ENCODE results near the gene RAD51B. TPM values are rescaled to one million over a fixed set of nuclear protein-coding genes. Genes with fewer than 3 reads are reported as not detected.

Gene RAD51B
- total RNA-seq, 1 experiment from 2014 or later, result 23.3 TPM

DNA sequence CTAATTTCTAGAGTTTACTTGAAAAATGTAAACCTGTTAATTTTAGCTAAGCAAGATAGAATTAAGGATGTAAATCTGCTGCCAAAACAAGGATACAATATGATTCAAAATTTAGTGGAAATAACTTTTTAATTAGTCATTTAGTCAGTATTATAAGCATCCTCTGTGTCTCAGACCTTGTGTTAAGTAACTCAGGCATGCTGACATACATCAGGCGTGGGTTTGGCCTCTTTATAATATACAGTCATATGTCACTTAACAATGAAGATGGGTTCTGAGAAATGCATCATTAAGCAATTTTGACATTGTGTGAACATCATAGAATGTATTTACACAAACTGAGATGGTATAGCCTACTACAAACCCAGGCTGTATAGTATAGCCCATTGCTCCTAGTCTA, 586.4 kb downstream of the RAD51B start:
- Histone ChIP-seq H3K27ac (ENCODE audit: low read depth, low read length, poor library complexity, severe bottlenecking) (no peak overlapping the region), H3K36me3 (ENCODE audit: insufficient read depth, low read length, poor library complexity, severe bottlenecking) (no peaks in the 10 kb centered on the region), H3K9me3 (ENCODE audit: low read depth, low read length, poor library complexity, severe bottlenecking) (no peaks in the 10 kb centered on the region), H3K4me1 (ENCODE audit: insufficient read depth, low read length, poor library complexity, severe bottlenecking) (no peaks in the 10 kb centered on the region), H3K27me3 (replicated peaks; ENCODE audit: insufficient read depth, low read depth, low read length, poor library complexity) (no peaks in the 10 kb centered on the region), H3K4me3 (ENCODE audit: low read depth, low read length, poor library complexity, severe bottlenecking) (no peak overlapping the region)
- intact Hi-C loops (cut with micrococcal nuclease; ENCODE audit: unreplicated experiment), result no loop called here
- no TSS peak for BruUV-seq (replicated peaks)
- DNase-seq (ENCODE audit: low spot score), result no peak
- ChIA-PET POLR2A (ENCODE audit: low non-redundant PET) (no interaction called here), CTCF (no interaction called here)
- TF ChIP-seq, protein P1, sequence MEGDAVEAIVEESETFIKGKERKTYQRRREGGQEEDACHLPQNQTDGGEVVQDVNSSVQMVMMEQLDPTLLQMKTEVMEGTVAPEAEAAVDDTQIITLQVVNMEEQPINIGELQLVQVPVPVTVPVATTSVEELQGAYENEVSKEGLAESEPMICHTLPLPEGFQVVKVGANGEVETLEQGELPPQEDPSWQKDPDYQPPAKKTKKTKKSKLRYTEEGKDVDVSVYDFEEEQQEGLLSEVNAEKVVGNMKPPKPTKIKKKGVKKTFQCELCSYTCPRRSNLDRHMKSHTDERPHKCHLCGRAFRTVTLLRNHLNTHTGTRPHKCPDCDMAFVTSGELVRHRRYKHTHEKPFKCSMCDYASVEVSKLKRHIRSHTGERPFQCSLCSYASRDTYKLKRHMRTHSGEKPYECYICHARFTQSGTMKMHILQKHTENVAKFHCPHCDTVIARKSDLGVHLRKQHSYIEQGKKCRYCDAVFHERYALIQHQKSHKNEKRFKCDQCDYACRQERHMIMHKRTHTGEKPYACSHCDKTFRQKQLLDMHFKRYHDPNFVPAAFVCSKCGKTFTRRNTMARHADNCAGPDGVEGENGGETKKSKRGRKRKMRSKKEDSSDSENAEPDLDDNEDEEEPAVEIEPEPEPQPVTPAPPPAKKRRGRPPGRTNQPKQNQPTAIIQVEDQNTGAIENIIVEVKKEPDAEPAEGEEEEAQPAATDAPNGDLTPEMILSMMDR (conservative IDR thresholded peaks at IDR 0.05; ENCODE audit: low read depth, low read length), result no peak
- no peak for TF ChIP-seq EZH2 (IDR thresholded peaks at IDR 0.05; ENCODE audit: borderline replicate concordance, low read depth, low read length, poor library complexity, severe bottlenecking)

DNA sequence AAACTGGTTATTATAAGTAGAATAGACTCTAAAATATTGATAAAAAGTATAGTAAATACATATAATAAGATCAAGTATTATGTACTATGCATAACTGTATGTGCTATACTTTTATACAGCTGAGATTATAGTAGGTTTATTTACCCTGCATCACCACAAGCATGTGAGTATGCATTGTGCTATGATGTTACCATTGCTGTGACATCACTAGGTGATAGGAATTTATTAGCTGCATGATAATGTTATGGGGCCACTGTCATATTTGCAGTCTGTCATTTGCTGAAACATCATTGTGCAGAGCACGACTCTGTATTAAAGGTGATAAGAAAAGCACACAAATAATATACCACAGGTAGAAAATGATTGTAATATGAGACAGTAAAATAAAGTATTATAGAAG, 587.7 kb downstream of the RAD51B start:
- H3K27me3 ChIP-seq (replicated peaks; ENCODE audit: insufficient read depth, low read depth, low read length, poor library complexity), result no peaks in the 10 kb centered on the region
- ChIA-PET POLR2A (ENCODE audit: low non-redundant PET) (interaction anchor here (1.0 kb wide), 1 partner anchor 8 kb away, joined by 3 read pairs; no protein-coding TSS in a partner anchor), CTCF (no interaction called here)
- DNase-seq (ENCODE audit: low spot score), result no peak
- intact Hi-C loops (cut with micrococcal nuclease; ENCODE audit: unreplicated experiment), result no loop called here
- H3K4me3 ChIP-seq (ENCODE audit: low read depth, low read length, poor library complexity, severe bottlenecking), result no peak overlapping the region
- no TSS peak for BruUV-seq (replicated peaks)
- no peaks in the 10 kb centered on the region for H3K4me1 ChIP-seq (ENCODE audit: insufficient read depth, low read length, poor library complexity, severe bottlenecking)
- H3K36me3 ChIP-seq (ENCODE audit: insufficient read depth, low read length, poor library complexity, severe bottlenecking), result no peaks in the 10 kb centered on the region
- no peak for TF ChIP-seq EZH2 (IDR thresholded peaks at IDR 0.05; ENCODE audit: borderline replicate concordance, low read depth, low read length, poor library complexity, severe bottlenecking)
- TF ChIP-seq, protein P1 (conservative IDR thresholded peaks at IDR 0.05; ENCODE audit: low read depth, low read length), result no peak
- no peak overlapping the region for H3K27ac ChIP-seq (ENCODE audit: low read depth, low read length, poor library complexity, severe bottlenecking)
- H3K9me3 ChIP-seq (ENCODE audit: low read depth, low read length, poor library complexity, severe bottlenecking), result no peaks in the 10 kb centered on the region

DNA sequence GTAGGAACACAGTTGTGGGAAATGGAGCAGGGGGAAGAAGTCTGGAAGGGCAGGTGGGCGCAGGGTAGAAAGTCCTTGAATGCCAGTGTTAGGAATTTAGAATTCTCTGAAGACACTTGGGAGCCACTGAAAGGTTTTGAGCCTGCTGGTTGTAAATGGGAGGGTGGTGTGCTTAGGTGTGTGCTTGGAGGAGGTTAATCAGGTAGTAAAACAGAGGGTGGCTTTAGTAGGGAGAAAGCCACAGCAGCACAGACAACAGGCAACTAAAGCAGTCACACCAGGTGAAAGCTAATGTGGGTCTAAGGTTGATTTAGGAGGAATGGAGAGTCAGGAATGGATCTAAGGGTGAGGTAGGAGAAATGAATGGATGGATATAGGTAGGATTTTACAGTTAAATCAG, 588.2 kb downstream of the RAD51B start:
- ChIA-PET POLR2A (ENCODE audit: low non-redundant PET) (interaction anchor here (0.6 to 1.0 kb wide), 2 partner anchors 9 to 213 kb away, joined by 3 read pairs; no protein-coding TSS in a partner anchor), CTCF (no interaction called here)
- intact Hi-C loops (cut with micrococcal nuclease; ENCODE audit: unreplicated experiment), result no loop called here
- H3K36me3 ChIP-seq (ENCODE audit: insufficient read depth, low read length, poor library complexity, severe bottlenecking), result no peaks in the 10 kb centered on the region
- no TSS peak for BruUV-seq (replicated peaks)
- no peak overlapping the region for H3K27ac ChIP-seq (ENCODE audit: low read depth, low read length, poor library complexity, severe bottlenecking)
- no peaks in the 10 kb centered on the region for H3K9me3 ChIP-seq (ENCODE audit: low read depth, low read length, poor library complexity, severe bottlenecking)
- no peaks in the 10 kb centered on the region for H3K27me3 ChIP-seq (replicated peaks; ENCODE audit: insufficient read depth, low read depth, low read length, poor library complexity)
- H3K4me3 ChIP-seq (ENCODE audit: low read depth, low read length, poor library complexity, severe bottlenecking), result no peak overlapping the region
- DNase-seq (ENCODE audit: low spot score), result no peak
- no peaks in the 10 kb centered on the region for H3K4me1 ChIP-seq (ENCODE audit: insufficient read depth, low read length, poor library complexity, severe bottlenecking)
- TF ChIP-seq EZH2 (IDR thresholded peaks at IDR 0.05; ENCODE audit: borderline replicate concordance, low read depth, low read length, poor library complexity, severe bottlenecking), result no peak
- TF ChIP-seq, protein P1 (conservative IDR thresholded peaks at IDR 0.05; ENCODE audit: low read depth, low read length), result no peak

All from A673 (cell line).